Ureter (tissue), 1 donor: ENCODE data around the gene IFNL4. TPM values are rescaled to one million over a fixed set of nuclear protein-coding genes. Genes with fewer than 3 reads are reported as not detected.
"Not testable (repeated sequence)": the region's sequence is repeated elsewhere in the genome, so short reads cannot be mapped to it uniquely, and the experiment has no call there.

Experiments
- DNase-seq: peaks from one replicate; pipeline ENCODE4 v3.0.0-alpha.2; 2020; ENCODE audit warnings: low spot score
- total RNA-seq: library from RNA; stranded (reverse); gene quantifications from one replicate; pipeline ENCODE4 v1.2.4, GENCODE V29; 2023
- donor health status: DM: yes; HTN: yes; CAD: no.

Gene IFNL4
- total RNA-seq, 1 donor from 2014 or later: not detected

- DNase-seq: no peak
Observed at GRCh38 chr19:39223703-39224279, 24.9 kb downstream of the IFNL4 start.

- not testable (repeated sequence) for DNase-seq
Observed at GRCh38 chr19:39219108-39219507, 29.5 kb downstream of the IFNL4 start.

GRCh38 chr19:39218230-39219007 lies 30.2 kb downstream of the IFNL4 start:
- no peak for DNase-seq

DNA sequence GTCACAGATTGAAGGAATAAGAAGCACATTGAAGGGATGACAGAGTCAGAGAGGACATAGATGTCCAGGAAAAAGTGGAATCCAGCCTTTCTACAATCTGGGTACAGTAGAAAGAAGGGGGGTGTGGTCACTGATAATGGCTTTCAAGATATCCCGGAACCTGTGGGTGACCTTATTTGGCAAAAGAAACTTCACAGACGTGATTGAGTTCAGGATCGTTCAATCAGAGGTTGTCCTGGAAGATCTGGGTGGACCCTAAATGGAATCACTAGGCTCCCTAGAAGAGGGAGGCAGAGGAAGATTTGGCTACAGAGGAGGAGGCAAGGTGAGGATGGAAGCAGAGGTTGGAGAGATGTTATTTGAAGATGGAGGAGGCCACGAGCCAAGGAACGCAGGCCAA lies 31.6 kb downstream of the IFNL4 start:
- no peak for DNase-seq

DNA sequence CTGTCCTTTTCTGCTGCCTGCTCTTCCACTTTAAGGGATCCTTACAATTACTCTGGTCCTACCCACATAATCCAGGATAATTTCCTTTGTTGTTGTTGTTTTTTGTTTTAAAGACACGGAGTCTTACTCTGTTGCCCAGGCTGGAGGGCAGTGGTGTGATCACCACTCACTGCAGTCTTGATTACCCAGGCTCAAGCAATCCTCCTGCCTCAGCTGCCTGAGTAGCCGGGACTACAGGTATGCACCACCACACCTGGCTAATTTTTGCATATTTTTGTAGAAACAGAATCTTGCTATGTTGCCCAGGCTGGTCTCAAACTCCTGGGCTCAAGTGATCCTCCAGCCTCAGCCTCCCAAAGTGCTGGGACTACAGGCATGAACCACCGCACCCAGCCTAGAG lies 33.3 kb downstream of the IFNL4 start:
- DNase-seq: not testable (repeated sequence)

DNA sequence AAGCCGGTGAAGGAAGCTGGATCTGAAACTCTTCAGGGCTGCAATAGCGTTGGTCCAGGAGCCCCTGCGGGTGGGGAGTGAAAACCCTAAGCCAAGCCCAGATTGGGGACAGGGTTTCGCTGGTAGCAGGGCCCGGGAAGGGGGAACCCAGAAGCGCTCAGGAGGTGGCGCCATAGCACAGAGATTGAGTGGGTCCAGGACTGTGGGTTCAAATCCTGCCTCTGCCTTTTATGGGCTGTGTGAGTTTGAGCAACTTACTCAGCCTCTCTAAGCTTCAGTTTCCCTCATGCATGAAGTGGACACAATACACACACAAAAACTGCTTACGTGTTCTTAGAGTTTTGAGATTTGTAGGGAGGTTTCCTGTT lies 36.3 kb downstream of the IFNL4 start:
- DNase-seq: no peak

GRCh38 chr19:39211731-39212374 lies 36.8 kb downstream of the IFNL4 start:
- no peak for DNase-seq

- no peak for DNase-seq
Observed at GRCh38 chr19:39209196-39209595, 39.5 kb downstream of the IFNL4 start.

GRCh38 chr19:39208175-39208795 lies 40.4 kb downstream of the IFNL4 start:
- DNase-seq: no peak

DNA sequence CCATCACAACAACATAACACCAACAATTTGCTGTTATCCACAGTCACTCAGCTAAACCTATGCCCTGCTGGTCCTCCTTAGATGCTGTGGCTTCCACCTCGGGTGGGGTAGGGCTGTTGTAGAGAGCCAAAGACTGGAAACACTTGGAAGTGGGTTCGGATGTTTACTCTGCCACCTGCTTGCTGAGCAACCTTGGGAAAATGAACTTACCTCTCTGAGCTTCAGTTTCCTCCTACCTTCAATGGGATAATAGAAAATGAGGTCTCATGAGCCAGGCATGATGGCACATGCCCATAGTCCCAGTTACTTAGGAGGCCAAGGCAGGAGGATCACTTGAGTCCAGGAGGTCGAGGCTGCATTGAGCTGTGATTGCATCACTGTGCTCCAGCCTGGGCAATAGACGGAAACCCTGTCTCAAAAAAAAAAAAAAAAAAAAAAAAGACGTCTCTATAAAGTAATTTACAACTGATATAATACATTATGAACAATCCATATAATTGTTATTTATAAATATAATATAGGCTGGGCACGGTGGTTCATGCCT lies 41.3 kb downstream of the IFNL4 start:
- no peak for DNase-seq

DNA sequence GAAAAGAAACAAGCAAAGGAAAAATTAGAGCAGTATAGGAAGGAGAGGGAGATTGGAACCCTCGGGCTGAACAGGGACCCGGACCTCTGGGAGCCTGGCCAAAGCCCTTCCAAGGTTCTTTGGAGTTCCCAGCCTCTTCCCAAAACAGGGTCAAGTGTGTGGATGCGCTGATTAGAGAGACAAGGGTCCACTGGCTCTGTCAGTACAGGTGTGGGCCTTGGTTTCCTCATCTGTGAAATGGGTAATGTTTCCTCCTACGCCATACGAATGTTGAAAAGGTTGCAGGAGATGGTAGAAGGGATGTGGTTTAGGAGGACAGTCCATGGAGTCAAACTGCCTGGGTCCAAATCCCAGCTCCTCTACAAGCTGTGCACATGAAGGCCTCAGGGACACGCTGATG lies 42.5 kb downstream of the IFNL4 start:
- DNase-seq: no peak

DNA sequence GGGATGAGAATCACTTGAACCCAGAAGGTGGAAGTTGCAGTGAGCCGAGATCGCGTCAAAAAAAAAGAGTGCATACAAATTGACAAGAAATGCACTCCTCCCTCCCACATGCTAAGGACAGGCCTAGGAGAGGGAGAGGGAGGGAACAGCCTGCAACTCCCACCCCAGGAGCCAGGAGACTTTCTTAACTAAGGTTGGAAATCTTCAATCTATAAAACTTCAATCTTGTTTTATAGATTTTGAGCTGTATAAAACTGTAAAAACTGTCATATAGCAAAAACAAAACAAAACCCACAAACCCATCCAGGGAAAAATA lies 43.2 kb downstream of the IFNL4 start:
- no peak for DNase-seq

DNA sequence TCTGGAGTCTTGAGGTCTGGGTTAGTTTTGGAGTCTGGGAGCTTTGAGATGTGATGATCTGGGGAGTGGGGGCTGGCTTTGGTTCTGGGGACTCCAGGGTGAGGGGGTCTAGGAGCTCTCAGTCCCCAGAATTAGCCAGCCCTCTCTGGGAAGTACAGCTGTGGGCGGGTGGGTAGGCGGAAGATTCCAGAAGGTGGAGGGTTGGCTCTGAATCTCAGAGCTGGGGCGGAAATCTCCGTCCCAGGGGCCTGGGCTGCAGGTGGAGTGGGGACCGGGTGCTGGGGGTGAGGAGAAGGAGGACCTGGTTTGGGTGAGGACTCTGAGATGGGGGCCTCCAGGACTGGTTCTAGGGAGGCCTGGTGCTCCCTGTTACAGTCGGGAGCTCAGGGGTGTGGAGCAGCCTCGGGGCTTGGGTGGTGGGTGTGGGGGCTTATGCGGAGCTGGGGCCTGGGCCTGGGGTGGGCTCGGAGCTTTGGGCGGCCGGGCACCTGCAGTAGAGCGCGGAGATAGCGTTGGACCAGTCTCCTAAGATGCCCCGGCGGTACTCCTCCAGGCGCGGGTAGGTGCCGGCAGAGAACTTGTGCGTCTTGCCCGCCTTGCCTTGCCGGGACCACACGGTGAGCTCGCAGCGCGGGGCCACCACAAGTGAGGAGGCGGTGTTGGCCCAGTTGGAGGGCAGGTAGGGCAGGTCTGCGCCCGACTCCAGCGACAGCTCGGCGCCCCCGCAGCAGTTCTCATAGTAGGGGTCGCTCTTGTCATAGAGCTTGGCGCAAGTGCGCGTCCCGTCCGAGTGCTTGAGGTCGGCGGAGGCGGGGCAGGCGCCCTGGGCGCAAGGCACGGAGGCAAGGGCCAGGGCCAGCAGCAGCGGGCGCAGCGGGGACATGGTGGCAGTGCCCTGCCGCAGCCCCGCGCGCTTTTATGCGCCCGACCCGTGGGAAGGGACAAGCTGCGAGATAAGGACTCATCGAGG lies 45.0 kb downstream of the IFNL4 start, which contains the start of gene SYCN:
Gene SYCN, minus strand, starts transcription at position 892 of the 970 bp plus-strand sequence. Its CDS starts 9 bp downstream, at position 883.
- DNase-seq: no peak

DNA sequence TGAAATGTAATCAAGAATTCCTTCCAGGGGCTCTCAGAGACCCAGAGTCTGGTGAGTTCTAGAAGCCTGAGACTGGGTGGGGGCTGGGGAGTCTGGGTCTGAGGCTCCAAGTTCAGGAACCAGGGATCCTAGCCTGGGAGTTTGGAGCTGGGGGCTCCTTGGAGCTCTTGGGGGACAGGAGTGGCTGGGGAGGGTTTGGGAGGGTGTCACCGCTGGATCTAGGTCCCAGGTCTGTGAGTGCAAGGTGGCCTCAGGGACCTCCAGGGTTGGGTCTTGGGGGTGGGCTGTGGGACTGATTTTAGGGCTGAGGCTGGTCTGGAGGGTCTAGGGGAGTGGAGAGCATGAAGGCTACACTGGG lies 45.7 kb downstream of the IFNL4 start:
- DNase-seq: no peak

GRCh38 chr19:39200803-39201115 lies 47.9 kb downstream of the IFNL4 start:
- DNase-seq: no peak

- DNase-seq: no peak
Observed at GRCh38 chr19:39200066-39200802, 48.4 kb downstream of the IFNL4 start.

DNA sequence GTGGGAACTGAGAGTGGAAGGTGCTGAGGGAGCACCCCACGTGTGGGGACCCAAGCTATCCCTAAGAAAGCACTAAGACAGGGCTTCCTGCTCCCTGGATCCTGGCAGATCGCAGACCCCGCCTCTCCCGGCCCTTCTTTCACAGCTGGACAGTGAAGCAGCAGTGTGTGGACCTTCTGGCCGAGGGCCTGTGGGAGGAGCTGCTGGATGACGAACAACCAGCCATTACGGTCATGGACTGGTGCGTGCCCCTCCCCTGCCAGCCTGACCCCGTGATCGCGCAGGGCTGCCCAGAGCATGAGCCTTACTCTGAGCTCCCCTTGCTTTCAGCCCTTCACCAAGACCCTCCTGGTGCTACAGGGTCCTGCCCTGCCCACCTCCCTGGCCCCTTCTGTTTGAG lies 49.6 kb downstream of the IFNL4 start:
- no peak for DNase-seq

DNA sequence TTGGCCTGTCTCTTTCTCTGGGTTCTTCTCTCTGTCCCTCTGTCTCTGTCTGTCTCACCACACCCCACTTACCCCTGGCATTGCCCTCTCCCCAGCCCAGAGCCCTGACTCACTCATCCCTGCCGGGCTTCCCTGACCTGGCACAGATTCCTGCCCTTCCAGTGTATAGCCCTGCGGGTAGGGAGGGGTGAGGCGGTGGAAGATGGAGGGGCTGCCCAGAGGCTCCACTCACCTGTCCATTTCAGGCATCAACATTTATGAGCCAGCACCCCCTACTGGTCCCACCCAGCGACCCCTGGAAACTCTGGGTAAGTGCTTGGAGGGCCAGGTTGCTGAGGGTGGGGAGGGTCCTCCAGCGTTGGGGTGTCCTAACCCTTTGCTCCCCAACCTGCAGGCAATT lies 50.8 kb downstream of the IFNL4 start:
- DNase-seq: no peak

- DNase-seq: no peak
Observed at GRCh38 chr19:39196860-39197562, 51.6 kb downstream of the IFNL4 start, which contains the start of gene NCCRP1. NCCRP1 (plus strand) TSS chr19:39196964; CDS start chr19:39196983, 19 bp downstream.

DNA sequence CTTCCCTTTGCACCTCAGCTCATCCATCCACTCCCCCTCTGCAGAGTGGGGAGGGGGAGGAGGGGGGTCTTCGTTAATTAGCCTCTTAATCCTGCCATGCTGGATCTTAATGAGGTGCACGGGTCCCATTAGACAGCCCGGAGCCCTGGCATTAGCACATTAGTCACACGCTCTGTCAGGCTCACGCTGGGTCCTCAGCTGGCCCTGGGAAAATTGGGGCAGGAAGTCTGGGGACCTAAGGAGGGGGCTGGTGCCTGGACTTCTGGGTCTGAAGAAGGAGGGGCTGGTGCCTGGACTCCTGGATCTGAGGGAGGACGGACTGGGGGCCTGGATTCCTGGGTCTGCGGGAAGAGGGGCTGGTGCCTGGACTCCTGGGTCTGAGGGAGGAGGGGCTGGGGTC lies 52.3 kb downstream of the IFNL4 start:
- no peak for DNase-seq
